ENCODE results near the gene FGFBP1. TPM values are rescaled to one million over a fixed set of nuclear protein-coding genes. Genes with fewer than 3 reads are reported as not detected.
A peak's percentile ranks its signal among the peaks of the same experiment; 100 is the strongest.

Gene FGFBP1
- total and polyA plus RNA-seq, 2 of the 4 experiments (the other 2 are of a cell fraction) = under 0.01 TPM; not detected in 1

- H2AK9ac ChIP-seq (replicated peaks; ENCODE audit: low read depth, low read length, poor library complexity) = no peak overlapping the region
- H2BK20ac ChIP-seq (ENCODE audit: low read depth, low read length) = no peak overlapping the region
- no peak overlapping the region for H4K8ac ChIP-seq (ENCODE audit: low read depth in 2 of 2, low read length in 2 of 2)
- no peak overlapping the region for H3K18ac ChIP-seq (ENCODE audit: low read depth, low read length)
- H3K79me1 ChIP-seq (ENCODE audit: low read depth in 1 of 2, low read length in 2 of 2) = no peaks in the 10 kb centered on the region
- H4K91ac ChIP-seq (ENCODE audit: insufficient read depth, low read depth, low read length) = no peak overlapping the region
- no peak overlapping the region for H3K14ac ChIP-seq (replicated peaks; ENCODE audit: low read depth, low read length)
- H2AK5ac ChIP-seq (ENCODE audit: low read depth, low read length) = no peak overlapping the region
- H2BK15ac ChIP-seq (ENCODE audit: low read depth, low read length) = no peak overlapping the region
- no peak overlapping the region for H3K4me2 ChIP-seq (ENCODE audit: low read depth, low read length)
- no peaks in the 10 kb centered on the region for H3K36me3 ChIP-seq (ENCODE audit: control insufficient read depth, insufficient read depth, low read length)
- WGBS, 2 experiments (ENCODE audit: extremely low coverage in 2 of 2, insufficient read length in 1 of 2) = no CpG with 5 or more reads among the region's 5 CpGs
- in situ Hi-C loops (cut with MboI; ENCODE audit: low sequenced_read_pairs) (no loop called here), dilution Hi-C loops (cut with HindIII; ENCODE audit: low sequenced_read_pairs, unreplicated experiment) (no loop called here), intact Hi-C loops (cut with micrococcal nuclease) (no loop called here)
- H2BK120ac ChIP-seq (ENCODE audit: low read depth, low read length) = no peak overlapping the region
- DNase-seq = no peak
- H3K9me3 ChIP-seq (ENCODE audit: control insufficient read depth, insufficient read depth, low read length) = no peaks in the 10 kb centered on the region
- no peak overlapping the region for H2BK5ac ChIP-seq (ENCODE audit: low read depth, low read length, poor library complexity, severe bottlenecking)
- H3K4me1 ChIP-seq (ENCODE audit: control insufficient read depth, insufficient read depth, low read length) = no peaks in the 10 kb centered on the region
- H4K5ac ChIP-seq (ENCODE audit: low read depth, low read length) = no peak overlapping the region
- no peak overlapping the region for H3K27ac ChIP-seq (ENCODE audit: insufficient read depth, low read length)
- H2AFZ ChIP-seq (replicated peaks; ENCODE audit: low read length, poor library complexity) = peak overlapping the region; percentile 4
- ChIA-PET CTCF (no interaction called here), POLR2A (ENCODE audit: unreplicated experiment) (no interaction called here)
- no peak for ATAC-seq (ENCODE audit: low read depth)
- no peak overlapping the region for H3K4ac ChIP-seq (ENCODE audit: low read depth, low read length)
- 0 out of 2 replicates have a peak, but pooled peaks cover 6% of the 10 kb centered on the region for H3K9me1 ChIP-seq (ENCODE audit: insufficient read depth, low read length)
- no peak overlapping the region for H3K23ac ChIP-seq (ENCODE audit: low read depth, low read length)
- no TSS peak for BruUV-seq (replicated peaks)
- H3K56ac ChIP-seq (ENCODE audit: extremely low read depth, insufficient read depth, low read length) = no peak overlapping the region
- TF ChIP-seq SMC3 (IDR thresholded peaks at IDR 0.05; ENCODE audit: low read depth, low read length) = no peak
- TF ChIP-seq, protein P1, sequence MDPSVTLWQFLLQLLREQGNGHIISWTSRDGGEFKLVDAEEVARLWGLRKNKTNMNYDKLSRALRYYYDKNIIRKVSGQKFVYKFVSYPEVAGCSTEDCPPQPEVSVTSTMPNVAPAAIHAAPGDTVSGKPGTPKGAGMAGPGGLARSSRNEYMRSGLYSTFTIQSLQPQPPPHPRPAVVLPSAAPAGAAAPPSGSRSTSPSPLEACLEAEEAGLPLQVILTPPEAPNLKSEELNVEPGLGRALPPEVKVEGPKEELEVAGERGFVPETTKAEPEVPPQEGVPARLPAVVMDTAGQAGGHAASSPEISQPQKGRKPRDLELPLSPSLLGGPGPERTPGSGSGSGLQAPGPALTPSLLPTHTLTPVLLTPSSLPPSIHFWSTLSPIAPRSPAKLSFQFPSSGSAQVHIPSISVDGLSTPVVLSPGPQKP (IDR thresholded peaks at IDR 0.05; ENCODE audit: borderline replicate concordance, low read depth, low read length) = no peak
- no peak for TF ChIP-seq FOS (IDR thresholded peaks at IDR 0.05; ENCODE audit: low read depth, low read length)
- TF ChIP-seq BHLHE40 (IDR thresholded peaks at IDR 0.05; ENCODE audit: low read depth, low read length) = no peak
- TF ChIP-seq MXI1 (IDR thresholded peaks at IDR 0.05; ENCODE audit: borderline replicate concordance, low read depth, low read length) = no peak
- no peak for TF ChIP-seq CHD1 (IDR thresholded peaks at IDR 0.05; ENCODE audit: low read depth, low read length)
- TF ChIP-seq CEBPB (IDR thresholded peaks at IDR 0.05; ENCODE audit: low read depth, low read length) = no peak
- TF ChIP-seq RCOR1 (IDR thresholded peaks at IDR 0.05; ENCODE audit: insufficient replicate concordance, low read length) = no peak
- TF ChIP-seq RAD21 (IDR thresholded peaks at IDR 0.05; ENCODE audit: low read length) = no peak
- H4K20me1 ChIP-seq (ENCODE audit: insufficient read depth, low read length) = no peaks in the 10 kb centered on the region
- H3K4me3 ChIP-seq (ENCODE audit: insufficient read depth, low read depth, low read length) = no peak overlapping the region
- H3K27me3 ChIP-seq (ENCODE audit: control insufficient read depth, insufficient read depth, low read length) = peaks cover 12% of the 10 kb centered on the region
- no peak overlapping the region for H3K9ac ChIP-seq (ENCODE audit: low read depth, low read length)
These were observed 48.4 kb upstream of the FGFBP1 start for GRCh38 chr4:15986907-15987306.

Measured in IMR-90 (cell line).